Parathyroid adenoma (tissue), 2 donors: ENCODE results near the gene TEX101.

ENCODE experiments used
- H2AFZ ChIP-seq: fragments of 300-600 bp; sonication (generic); one replicate; pipeline ENCODE4 v1.7.0; 2017; ENCODE audit warnings: antibody characterized with exemption, mild to moderate bottlenecking
- H3K27ac ChIP-seq: fragments of 300-600 bp; sonication (generic); one replicate; pipeline ENCODE4 v1.7.0; 2017
- H3K27me3 ChIP-seq: fragments of 300-600 bp; sonication (generic); one replicate; pipeline ENCODE4 v1.7.0; 2017; ENCODE audit warnings: low read length; ENCODE audit not compliant: control insufficient read depth, insufficient read depth
- H3K36me3 ChIP-seq: fragments of 300-600 bp; sonication (generic); one replicate; pipeline ENCODE4 v1.7.0; 2017; ENCODE audit warnings: low read length; ENCODE audit not compliant: control insufficient read depth, insufficient read depth
- H3K4me1 ChIP-seq: fragments of 300-600 bp; sonication (generic); one replicate; pipeline ENCODE4 v1.7.0; 2017; ENCODE audit warnings: control low read depth
- H3K4me2 ChIP-seq: fragments of 300-600 bp; sonication (generic); one replicate; pipeline ENCODE4 v1.7.0; 2017; ENCODE audit warnings: low read length
- H3K4me3 ChIP-seq: fragments of 300-600 bp; sonication (generic); one replicate; pipeline ENCODE4 v1.7.0; 2017; ENCODE audit warnings: low read depth, low read length
- H3K79me2 ChIP-seq: fragments of 300-600 bp; sonication (generic); one replicate; pipeline ENCODE4 v1.7.0; 2017; ENCODE audit warnings: control low read depth
- H3K9ac ChIP-seq: fragments of 300-600 bp; sonication (generic); one replicate; pipeline ENCODE4 v1.7.0; 2017; ENCODE audit warnings: mild to moderate bottlenecking
- H3K9me3 ChIP-seq: fragments of 300-600 bp; sonication (generic); one replicate; pipeline ENCODE4 v1.7.0; 2017; ENCODE audit warnings: low read length; ENCODE audit not compliant: control insufficient read depth
- CTCF ChIP-seq: fragments of 300-600 bp; sonication (generic); IDR thresholded peaks from one replicate; pipeline ENCODE4 v1.7.0; 2017; ENCODE audit warnings: antibody characterized with exemption, mild to moderate bottlenecking
- donor health status: primary hyperparathyroidism.

The TEX101 gene

GRCh38 chr19:43412441-43412840, 2.2 kb upstream of the TEX101 start:
- Histone ChIP-seq H3K27me3 (no peaks in the 10 kb centered on the region), H3K9me3 (no peaks in the 10 kb centered on the region), H3K9ac (no peak overlapping the region), H2AFZ (no peak overlapping the region), H3K4me2 (no peak overlapping the region), H3K36me3 (no peaks in the 10 kb centered on the region), H3K4me1 (no peaks in the 10 kb centered on the region), H3K4me3 (no peak overlapping the region), H3K27ac (no peak overlapping the region), H3K79me2 (no peaks in the 10 kb centered on the region)
- TF ChIP-seq CTCF = no peak

- H3K9me3 ChIP-seq = no peaks in the 10 kb centered on the region
- H3K9ac ChIP-seq = no peak overlapping the region
- no peaks in the 10 kb centered on the region for H3K27me3 ChIP-seq
- H3K36me3 ChIP-seq = no peaks in the 10 kb centered on the region
- H3K4me1 ChIP-seq = no peaks in the 10 kb centered on the region
- H3K79me2 ChIP-seq = no peaks in the 10 kb centered on the region
- H2AFZ ChIP-seq = no peak overlapping the region
- no peak overlapping the region for H3K4me2 ChIP-seq
- TF ChIP-seq CTCF = no peak
- H3K27ac ChIP-seq = no peak overlapping the region
- H3K4me3 ChIP-seq = no peak overlapping the region
Observed at GRCh38 chr19:43416951-43417623, 2.4 kb downstream of the TEX101 start.

GRCh38 chr19:43420954-43421353, 6.3 kb downstream of the TEX101 start:
- H3K27ac ChIP-seq = no peak overlapping the region
- no peak overlapping the region for H3K4me3 ChIP-seq
- no peaks in the 10 kb centered on the region for H3K27me3 ChIP-seq
- TF ChIP-seq CTCF = no peak
- H3K79me2 ChIP-seq = no peaks in the 10 kb centered on the region
- H3K36me3 ChIP-seq = no peaks in the 10 kb centered on the region
- no peak overlapping the region for H3K4me2 ChIP-seq
- no peak overlapping the region for H3K9ac ChIP-seq
- no peaks in the 10 kb centered on the region for H3K4me1 ChIP-seq
- no peak overlapping the region for H2AFZ ChIP-seq
- H3K9me3 ChIP-seq = no peaks in the 10 kb centered on the region

GRCh38 chr19:43422000-43422688, 7.5 kb downstream of the TEX101 start:
- Histone ChIP-seq H3K36me3 (no peaks in the 10 kb centered on the region), H3K27ac (no peak overlapping the region), H3K79me2 (no peaks in the 10 kb centered on the region), H3K4me2 (no peak overlapping the region), H3K27me3 (no peaks in the 10 kb centered on the region), H3K4me1 (no peaks in the 10 kb centered on the region), H3K9me3 (no peaks in the 10 kb centered on the region), H2AFZ (no peak overlapping the region), H3K9ac (no peak overlapping the region), H3K4me3 (no peak overlapping the region)
- TF ChIP-seq CTCF = no peak

- no peak overlapping the region for H3K4me3 ChIP-seq
- H3K79me2 ChIP-seq = no peaks in the 10 kb centered on the region
- no peaks in the 10 kb centered on the region for H3K27me3 ChIP-seq
- H3K4me2 ChIP-seq = no peak overlapping the region
- no peak overlapping the region for H3K27ac ChIP-seq
- H3K9ac ChIP-seq = no peak overlapping the region
- no peaks in the 10 kb centered on the region for H3K36me3 ChIP-seq
- no peaks in the 10 kb centered on the region for H3K9me3 ChIP-seq
- TF ChIP-seq CTCF = no peak
- H2AFZ ChIP-seq = no peak overlapping the region
- no peaks in the 10 kb centered on the region for H3K4me1 ChIP-seq
Observed at GRCh38 chr19:43422689-43423066, 8.0 kb downstream of the TEX101 start.
